Measurements from ENCODE around the gene CEP162.
"Not testable (repeated sequence)": the region's sequence is repeated elsewhere in the genome, so short reads cannot be mapped to it uniquely, and the experiment has no call there.

Gene CEP162

DNA sequence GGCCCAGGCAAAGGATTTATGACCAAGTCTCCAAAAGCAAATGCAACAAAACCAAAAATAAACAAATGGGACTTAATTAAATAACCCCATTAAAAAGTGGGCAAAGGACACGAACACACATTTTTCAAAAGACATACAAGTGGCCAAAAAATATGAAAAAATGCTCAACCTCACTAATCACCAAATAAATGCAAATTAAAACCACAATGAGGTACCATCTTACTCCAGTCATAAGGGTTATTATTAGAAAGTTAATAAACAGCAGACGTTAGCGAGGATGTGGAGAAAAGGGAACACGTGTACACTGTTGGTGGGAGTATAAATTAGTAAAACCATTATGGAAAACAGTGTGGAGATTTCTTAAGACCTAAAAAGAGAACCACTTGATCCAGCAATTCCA, 71.1 kb downstream of the CEP162 start:
- Mint-ChIP-seq H3K36me3 (ENCODE audit: insufficient read depth) (peaks cover 15% of the 10 kb centered on the region), H3K9me3 (no peaks in the 10 kb centered on the region), H3K27me3 (no peaks in the 10 kb centered on the region), H3K27ac (no peak overlapping the region), H3K4me1 (ENCODE audit: low read depth in 2 of 2) (no peaks in the 10 kb centered on the region), H3K4me3 (no peak overlapping the region)
- ATAC-seq (replicated peaks) (no peak), DNase-seq (no peak)

DNA sequence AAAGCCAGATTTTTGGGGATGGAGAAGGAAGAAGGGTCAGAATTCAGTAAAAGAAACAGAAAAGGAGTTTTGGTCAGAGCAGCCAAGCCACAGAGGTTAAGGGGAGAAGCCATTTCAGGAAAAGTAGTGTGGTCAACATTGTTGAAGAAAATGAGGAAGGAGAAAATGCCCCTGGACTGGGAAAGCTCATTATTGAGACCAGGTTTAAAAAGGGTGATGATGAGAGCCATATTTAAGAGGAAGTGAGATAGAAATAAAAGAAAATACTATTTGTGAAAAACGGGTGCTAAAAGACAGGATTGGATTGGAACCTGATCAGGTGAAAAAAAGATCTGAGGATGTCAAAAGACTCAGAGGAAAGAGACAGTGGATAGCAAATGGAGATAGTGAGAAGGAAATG, 75.8 kb downstream of the CEP162 start:
- DNase-seq (no peak), ATAC-seq (replicated peaks) (no peak)
- H3K4me1 Mint-ChIP-seq (ENCODE audit: low read depth in 2 of 2) = peaks cover 0 to 4% of the 10 kb centered on the region in 2 donors
- H3K27ac Mint-ChIP-seq = no peak overlapping the region
- H3K27me3 Mint-ChIP-seq = no peaks in the 10 kb centered on the region
- H3K9me3 Mint-ChIP-seq = no peaks in the 10 kb centered on the region
- no peak overlapping the region for H3K4me3 Mint-ChIP-seq
- peaks cover 15% of the 10 kb centered on the region for H3K36me3 Mint-ChIP-seq (ENCODE audit: insufficient read depth)

- H3K4me3 Mint-ChIP-seq = no peak overlapping the region
- no peak for ATAC-seq (replicated peaks)
- no peak for DNase-seq
- peaks cover 0 to 4% of the 10 kb centered on the region in 2 donors for H3K4me1 Mint-ChIP-seq (ENCODE audit: low read depth in 2 of 2)
- no peaks in the 10 kb centered on the region for H3K27me3 Mint-ChIP-seq
- no peak overlapping the region for H3K27ac Mint-ChIP-seq
- H3K9me3 Mint-ChIP-seq = no peaks in the 10 kb centered on the region
- H3K36me3 Mint-ChIP-seq (ENCODE audit: insufficient read depth) = peaks cover 11% of the 10 kb centered on the region
Observed at GRCh38 chr6:84150705-84151104, 76.7 kb downstream of the CEP162 start.

- no peak for ATAC-seq (replicated peaks)
- Mint-ChIP-seq H3K27me3 (no peaks in the 10 kb centered on the region), H3K4me1 (ENCODE audit: low read depth in 2 of 2) (no peaks in the 10 kb centered on the region), H3K9me3 (no peaks in the 10 kb centered on the region), H3K27ac (no peak overlapping the region), H3K4me3 (no peak overlapping the region), H3K36me3 (ENCODE audit: insufficient read depth) (peaks cover 8% of the 10 kb centered on the region)
- DNase-seq = no peak
Observed at GRCh38 chr6:84141521-84141920, 85.9 kb downstream of the CEP162 start.

DNA sequence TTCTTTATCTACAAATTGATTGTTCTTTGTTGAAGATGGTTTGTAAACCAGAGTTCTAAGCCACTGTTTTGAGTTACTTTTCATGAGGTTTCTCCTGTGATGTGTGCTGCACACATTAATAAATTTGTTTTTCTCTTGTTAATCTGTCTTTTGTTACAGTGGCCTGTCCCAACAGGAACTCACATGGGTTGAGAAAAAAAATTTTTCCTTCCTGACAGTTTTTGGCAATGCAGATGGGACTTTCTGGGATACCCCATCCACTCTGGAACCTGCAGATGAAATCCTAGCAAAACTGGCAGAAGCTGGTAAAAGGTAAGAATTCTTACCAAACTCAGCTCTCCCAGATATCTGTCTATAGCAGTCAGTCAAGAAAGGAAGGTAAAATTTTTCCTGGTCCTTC, 88.1 kb downstream of the CEP162 start:
- no peak overlapping the region for H3K4me3 Mint-ChIP-seq
- no peaks in the 10 kb centered on the region for H3K4me1 Mint-ChIP-seq (ENCODE audit: low read depth in 2 of 2)
- H3K36me3 Mint-ChIP-seq (ENCODE audit: insufficient read depth) = peaks cover 4% of the 10 kb centered on the region
- no peaks in the 10 kb centered on the region for H3K27me3 Mint-ChIP-seq
- H3K9me3 Mint-ChIP-seq = no peaks in the 10 kb centered on the region
- H3K27ac Mint-ChIP-seq = no peak overlapping the region
- DNase-seq (no peak), ATAC-seq (replicated peaks) (no peak)

DNA sequence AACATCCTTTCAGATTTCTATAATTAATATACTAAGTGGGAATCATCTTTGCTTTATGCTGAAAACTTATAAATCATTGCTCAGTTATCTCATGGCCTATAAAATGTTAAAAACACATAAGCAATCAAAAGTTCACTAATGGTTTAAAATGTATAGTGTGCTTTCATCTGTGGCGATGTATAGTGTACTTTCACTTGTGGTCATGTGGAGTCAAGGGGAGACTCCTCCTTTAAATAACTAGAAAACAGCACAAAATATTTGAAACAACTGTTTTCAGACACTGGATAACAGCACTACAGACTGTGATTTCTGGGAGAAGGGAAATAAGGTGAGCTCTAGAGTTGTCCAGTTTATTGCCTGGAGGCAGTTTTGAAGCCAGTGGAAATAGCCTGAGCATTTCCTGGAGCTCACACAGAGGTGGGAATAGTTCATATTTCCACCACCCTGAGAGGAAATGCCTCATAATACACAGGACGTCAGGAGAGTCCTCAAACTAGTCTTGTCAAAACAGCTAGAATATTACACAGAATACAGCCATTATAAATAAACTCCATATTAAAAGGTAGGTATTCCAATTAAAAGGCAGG, 89.4 kb downstream of the CEP162 start:
- H3K27ac Mint-ChIP-seq = peak overlapping the region in 1 of 2 donors; percentile 42
- DNase-seq = no peak
- peaks cover 4% of the 10 kb centered on the region for H3K36me3 Mint-ChIP-seq (ENCODE audit: insufficient read depth)
- no peaks in the 10 kb centered on the region for H3K4me1 Mint-ChIP-seq (ENCODE audit: low read depth in 2 of 2)
- no peaks in the 10 kb centered on the region for H3K9me3 Mint-ChIP-seq
- H3K4me3 Mint-ChIP-seq = no peak overlapping the region
- H3K27me3 Mint-ChIP-seq = no peaks in the 10 kb centered on the region
- no peak for ATAC-seq (replicated peaks)

DNA sequence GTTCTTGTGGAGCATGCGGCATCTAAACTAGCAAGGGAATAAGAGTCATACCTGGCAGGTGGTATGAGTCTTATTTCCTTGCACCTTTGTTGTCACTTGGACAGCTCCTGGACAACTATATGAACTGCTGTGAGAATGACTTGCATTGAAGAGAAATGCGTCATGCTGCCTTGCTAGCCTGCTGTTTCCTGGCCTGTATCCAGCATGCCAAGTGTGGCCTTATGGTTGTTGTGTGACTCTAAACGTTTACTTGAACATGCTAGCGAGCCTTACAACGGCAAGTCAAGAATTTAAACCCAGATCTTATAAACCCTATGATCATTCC, 90.4 kb downstream of the CEP162 start:
- ATAC-seq (replicated peaks) = no peak
- Mint-ChIP-seq H3K27ac (no peak overlapping the region), H3K4me1 (ENCODE audit: low read depth in 2 of 2) (no peaks in the 10 kb centered on the region), H3K4me3 (no peak overlapping the region), H3K9me3 (peaks cover 0 to 8% of the 10 kb centered on the region in 2 donors), H3K27me3 (no peaks in the 10 kb centered on the region), H3K36me3 (ENCODE audit: insufficient read depth) (peaks cover 4% of the 10 kb centered on the region)
- DNase-seq = no peak

- Mint-ChIP-seq H3K4me3 (no peak overlapping the region), H3K27me3 (no peaks in the 10 kb centered on the region), H3K27ac (no peak overlapping the region), H3K9me3 (peaks cover 0 to 8% of the 10 kb centered on the region in 2 donors), H3K4me1 (ENCODE audit: low read depth in 2 of 2) (no peaks in the 10 kb centered on the region), H3K36me3 (ENCODE audit: insufficient read depth) (peaks cover under 1% of the 10 kb centered on the region)
- ATAC-seq (replicated peaks) = no peak
- no peak for DNase-seq
Observed at GRCh38 chr6:84136364-84137050, 90.9 kb downstream of the CEP162 start.

- no peaks in the 10 kb centered on the region for H3K27me3 Mint-ChIP-seq
- no peak for ATAC-seq (replicated peaks)
- H3K9me3 Mint-ChIP-seq = peaks cover 3 to 8% of the 10 kb centered on the region in 2 donors
- no peaks in the 10 kb centered on the region for H3K36me3 Mint-ChIP-seq (ENCODE audit: insufficient read depth)
- H3K27ac Mint-ChIP-seq = no peak overlapping the region
- no peak overlapping the region for H3K4me3 Mint-ChIP-seq
- H3K4me1 Mint-ChIP-seq (ENCODE audit: low read depth in 2 of 2) = no peaks in the 10 kb centered on the region
- DNase-seq = no peak
Observed at GRCh38 chr6:84135291-84135690, 92.2 kb downstream of the CEP162 start.

GRCh38 chr6:84133385-84133784, 94.1 kb downstream of the CEP162 start:
- not testable (repeated sequence) for H3K27ac Mint-ChIP-seq; DNase-seq; H3K27me3 Mint-ChIP-seq; H3K36me3 Mint-ChIP-seq (ENCODE audit: insufficient read depth); H3K9me3 Mint-ChIP-seq; H3K4me1 Mint-ChIP-seq (ENCODE audit: low read depth in 2 of 2); H3K4me3 Mint-ChIP-seq; ATAC-seq (replicated peaks)

DNA sequence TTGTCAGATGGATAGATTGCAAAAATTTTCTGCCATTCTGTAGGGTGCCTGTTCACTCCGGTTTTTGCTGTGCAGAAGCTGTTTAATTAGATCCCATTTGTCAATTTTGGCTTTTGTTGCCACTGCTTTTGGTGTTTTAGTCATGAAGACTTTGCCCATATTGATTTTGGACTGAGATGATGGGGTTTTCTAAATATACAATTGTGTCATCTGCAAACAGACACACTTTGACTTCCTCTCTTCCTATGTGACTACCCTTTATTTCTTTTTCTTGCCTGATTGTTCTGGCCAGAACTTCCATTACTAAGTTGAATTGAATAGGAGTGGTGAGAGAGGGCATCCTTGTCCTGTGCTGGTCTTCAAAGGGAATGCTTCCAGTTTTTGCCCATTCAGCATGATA, 97.9 kb downstream of the CEP162 start:
- H3K36me3 Mint-ChIP-seq (ENCODE audit: insufficient read depth); DNase-seq; H3K4me1 Mint-ChIP-seq (ENCODE audit: low read depth in 2 of 2); H3K9me3 Mint-ChIP-seq; ATAC-seq (replicated peaks); H3K27me3 Mint-ChIP-seq; H3K27ac Mint-ChIP-seq; H3K4me3 Mint-ChIP-seq: not testable (repeated sequence)

DNA sequence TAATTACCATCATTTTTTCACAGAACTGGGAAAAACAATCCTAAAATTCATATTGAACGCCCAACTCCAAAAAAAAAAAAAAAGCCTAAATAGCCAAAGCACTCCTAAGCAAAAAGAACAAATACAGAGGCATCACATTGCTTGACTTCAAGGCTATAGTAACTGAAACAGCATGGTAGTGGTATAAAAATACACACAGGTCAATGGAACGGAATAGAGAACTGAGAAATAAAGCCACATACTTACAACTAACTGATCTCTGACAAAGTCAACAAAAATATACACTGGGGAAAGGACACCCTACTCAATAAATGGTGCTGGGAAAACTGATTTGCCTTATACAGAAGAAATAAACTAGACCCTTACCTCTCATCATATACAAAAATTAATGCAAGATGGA, 104.3 kb downstream of the CEP162 start:
- Mint-ChIP-seq H3K9me3 (no peaks in the 10 kb centered on the region), H3K27me3 (no peaks in the 10 kb centered on the region), H3K36me3 (ENCODE audit: insufficient read depth) (peaks cover 6% of the 10 kb centered on the region), H3K4me1 (ENCODE audit: low read depth in 2 of 2) (no peaks in the 10 kb centered on the region), H3K4me3 (no peak overlapping the region), H3K27ac (no peak overlapping the region)
- no peak for ATAC-seq (replicated peaks)
- DNase-seq = no peak

GRCh38 chr6:84119277-84119676, 108.2 kb downstream of the CEP162 start:
- ATAC-seq (replicated peaks) (no peak), DNase-seq (no peak)
- Mint-ChIP-seq H3K4me1 (ENCODE audit: low read depth in 2 of 2) (no peaks in the 10 kb centered on the region), H3K27ac (no peak overlapping the region), H3K27me3 (peaks cover 10 to 15% of the 10 kb centered on the region in 2 donors), H3K9me3 (peaks cover 4 to 7% of the 10 kb centered on the region in 2 donors), H3K36me3 (ENCODE audit: insufficient read depth) (no peaks in the 10 kb centered on the region), H3K4me3 (no peak overlapping the region)

DNA sequence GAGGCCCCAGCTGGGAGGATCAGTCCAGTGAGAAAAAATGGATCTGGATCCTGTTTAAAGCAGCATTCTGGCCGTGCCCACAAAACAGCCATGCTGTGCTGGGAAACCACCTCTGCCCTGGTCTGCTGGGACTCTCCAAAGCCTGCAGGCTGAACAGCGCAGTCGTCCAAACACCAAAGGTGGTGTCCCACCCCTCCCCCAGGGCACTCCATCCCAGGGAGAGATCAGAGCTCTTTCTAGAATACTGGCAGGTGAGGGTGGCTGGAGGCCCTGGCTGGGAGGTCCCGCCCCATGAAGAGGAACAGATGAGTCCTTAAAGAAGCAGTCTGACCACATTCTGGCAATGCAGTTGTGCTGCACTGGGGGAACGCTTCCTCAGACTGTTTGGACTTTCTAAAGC, 109.3 kb downstream of the CEP162 start:
- Mint-ChIP-seq H3K36me3 (ENCODE audit: insufficient read depth) (no peaks in the 10 kb centered on the region), H3K9me3 (peaks cover 4 to 7% of the 10 kb centered on the region in 2 donors), H3K4me1 (ENCODE audit: low read depth in 2 of 2) (no peaks in the 10 kb centered on the region), H3K4me3 (no peak overlapping the region), H3K27ac (no peak overlapping the region), H3K27me3 (peaks cover 13 to 23% of the 10 kb centered on the region in 2 donors)
- ATAC-seq (replicated peaks) (no peak), DNase-seq (no peak)
